ENCODE data around the gene SPSB4.

SPSB4 gene

DNA sequence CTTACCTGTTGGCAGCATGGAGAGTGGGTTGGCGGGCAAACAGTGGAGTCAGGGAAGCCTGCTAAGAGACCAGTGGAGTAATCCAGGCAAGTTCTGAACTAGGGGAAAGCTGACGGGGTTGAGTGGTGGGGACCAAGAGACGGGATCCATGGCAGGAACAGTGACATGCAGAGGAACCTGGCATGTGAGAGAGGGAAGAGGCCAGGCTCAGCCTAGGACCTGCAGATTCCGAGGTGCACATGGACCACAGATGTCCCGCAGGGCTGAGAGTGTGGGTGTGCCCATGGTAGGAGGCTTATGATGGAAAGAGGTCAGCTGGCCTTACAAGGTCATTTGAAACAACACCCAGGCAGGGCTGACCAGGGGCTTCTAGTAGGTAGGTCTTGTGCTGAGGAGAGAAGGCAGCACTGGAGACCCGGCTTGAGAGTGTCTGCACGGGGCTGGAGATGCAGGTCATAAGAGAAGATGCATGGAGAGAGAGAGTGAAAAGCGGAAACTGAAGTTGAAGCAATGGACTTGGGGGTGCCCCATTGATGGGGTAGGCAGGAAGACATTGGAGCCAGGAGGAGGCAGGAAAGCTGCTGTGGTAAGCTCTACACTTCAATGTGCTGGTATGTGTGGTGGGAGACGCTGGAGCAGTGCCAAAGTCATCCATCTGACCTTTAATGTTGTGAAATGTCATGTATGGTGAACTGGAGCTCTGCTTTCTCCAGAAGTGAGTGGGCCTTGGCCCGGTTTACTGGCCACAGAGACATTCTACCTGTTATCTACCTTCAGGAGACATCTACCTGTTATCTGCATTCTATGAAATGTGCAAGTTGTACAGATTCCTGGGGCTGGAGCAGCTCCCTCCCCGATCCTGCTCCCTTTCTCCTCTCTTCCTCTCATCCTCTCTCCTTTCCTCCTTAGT lies 4.6 kb downstream of the SPSB4 start:
- no peak for DNase-seq

DNA sequence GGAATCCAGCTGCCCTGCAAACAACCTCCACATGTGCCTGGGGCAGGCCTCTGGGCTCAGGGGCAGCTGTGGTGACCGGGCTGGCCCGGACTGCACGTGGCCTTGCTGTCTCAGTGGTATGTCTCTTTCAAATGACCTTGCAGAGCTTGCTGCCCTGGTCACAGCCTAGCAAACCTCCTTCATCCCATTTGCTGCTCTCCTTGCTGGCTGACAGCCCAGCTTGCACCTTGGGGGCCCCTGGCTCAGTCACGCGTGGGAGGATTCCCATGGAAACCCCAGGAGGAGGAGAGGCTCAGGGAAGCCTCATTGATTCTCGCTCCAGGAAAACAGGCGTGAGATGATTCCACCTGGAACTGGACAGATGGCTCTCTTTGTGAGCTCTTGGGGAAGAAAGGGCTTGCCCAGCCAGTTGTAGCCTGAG lies 5.6 kb downstream of the SPSB4 start:
- DNase-seq, result no peak

DNA sequence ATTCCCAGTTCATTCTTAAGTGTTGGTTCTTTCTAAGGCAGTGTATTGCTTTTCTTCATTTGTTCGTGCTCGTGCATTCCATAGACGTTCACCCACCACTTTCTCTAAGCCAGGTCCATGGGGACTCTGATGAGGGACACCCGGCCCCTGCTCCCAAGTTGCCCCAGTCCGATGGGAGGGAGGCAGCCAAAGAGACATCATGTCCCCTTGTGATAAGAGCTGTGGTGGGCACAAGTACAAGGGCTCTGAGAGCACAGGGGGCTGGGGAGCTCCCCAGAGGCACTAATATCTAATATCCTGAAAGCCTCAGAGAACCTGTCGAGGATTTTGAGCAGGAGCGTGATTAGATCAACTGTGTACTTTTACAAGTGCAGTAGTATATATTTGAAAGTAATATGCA lies 6.3 kb downstream of the SPSB4 start:
- no peak for DNase-seq

DNA sequence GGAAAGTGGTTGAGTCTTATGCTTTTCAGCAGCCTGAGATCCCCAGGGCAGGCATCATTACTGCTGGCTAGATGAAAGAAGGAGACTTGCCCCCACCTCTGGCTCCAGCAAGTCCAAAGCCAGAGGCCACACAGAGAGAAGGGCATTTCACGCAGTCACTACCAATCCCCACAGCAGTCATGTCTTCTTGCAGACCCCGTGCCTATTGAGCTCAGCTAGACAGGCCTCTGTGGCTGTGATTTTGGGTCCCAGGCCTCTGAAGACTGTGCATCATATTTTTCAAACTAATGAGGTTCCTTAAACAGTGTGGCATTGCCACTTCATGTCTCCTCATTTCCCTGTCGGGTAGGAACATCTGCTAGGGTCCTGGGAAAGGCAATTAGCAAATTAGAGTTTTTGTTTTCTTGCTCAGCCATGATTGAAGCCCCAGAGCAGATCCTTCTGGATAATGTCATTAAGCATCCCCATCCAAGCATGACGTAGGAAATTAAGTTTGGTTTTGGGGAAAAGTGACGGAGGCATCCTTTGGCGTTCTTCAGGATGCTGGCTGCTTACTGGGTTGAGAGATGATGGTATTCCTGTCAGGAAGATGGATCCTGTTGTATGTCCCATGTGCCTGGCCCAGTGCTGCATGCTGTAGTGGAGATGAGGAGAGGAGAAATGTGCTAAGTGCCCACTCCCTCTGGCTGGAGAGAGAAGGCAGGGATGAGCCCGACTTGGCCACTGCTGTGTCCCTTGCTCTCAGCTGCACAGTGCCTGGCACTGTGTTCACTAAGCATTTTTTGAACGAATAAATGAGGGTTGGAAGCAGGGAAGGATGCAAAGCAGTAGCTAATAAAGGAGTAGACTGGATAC lies 7.0 kb downstream of the SPSB4 start:
- DNase-seq, result no peak

DNA sequence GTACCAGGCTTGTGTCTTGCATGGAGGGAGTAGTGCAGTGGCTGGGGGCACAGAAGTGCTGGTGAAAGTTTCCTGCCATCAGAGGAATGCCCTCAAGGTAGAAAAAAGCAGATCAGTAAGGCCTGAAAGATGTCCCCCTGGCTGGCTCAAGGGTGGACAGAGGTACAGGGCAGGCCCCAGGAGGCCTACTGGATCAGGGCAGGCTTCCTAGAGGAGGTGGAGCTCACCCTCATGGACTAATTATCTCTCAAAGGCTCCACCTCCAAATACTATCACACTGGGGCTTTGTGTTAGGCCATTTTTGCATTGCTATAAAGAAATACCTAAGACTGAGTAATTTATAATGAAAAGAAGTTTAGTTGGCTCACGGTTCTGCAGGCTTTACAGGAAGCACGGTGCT lies 7.8 kb downstream of the SPSB4 start:
- DNase-seq, result no peak

DNA sequence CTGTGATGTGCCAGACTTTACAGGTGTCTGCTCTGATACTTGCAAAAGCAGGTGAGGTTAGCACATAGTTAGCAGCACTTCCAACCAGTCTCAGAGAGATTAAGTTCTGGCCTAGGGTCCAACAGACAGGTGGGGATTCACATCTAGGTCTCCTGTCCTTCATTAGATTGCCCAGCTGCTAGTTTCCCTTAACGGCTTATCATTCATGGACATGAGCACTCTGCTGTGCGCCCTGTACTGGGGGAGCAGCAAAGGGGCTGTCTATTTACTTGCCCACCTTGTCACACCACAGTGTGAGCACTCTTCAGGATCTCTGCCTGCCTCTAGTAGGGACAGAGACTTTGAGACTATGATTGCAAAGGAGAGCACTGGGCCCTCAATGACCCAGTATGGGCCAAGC lies 8.7 kb downstream of the SPSB4 start:
- DNase-seq, result no peak

DNA sequence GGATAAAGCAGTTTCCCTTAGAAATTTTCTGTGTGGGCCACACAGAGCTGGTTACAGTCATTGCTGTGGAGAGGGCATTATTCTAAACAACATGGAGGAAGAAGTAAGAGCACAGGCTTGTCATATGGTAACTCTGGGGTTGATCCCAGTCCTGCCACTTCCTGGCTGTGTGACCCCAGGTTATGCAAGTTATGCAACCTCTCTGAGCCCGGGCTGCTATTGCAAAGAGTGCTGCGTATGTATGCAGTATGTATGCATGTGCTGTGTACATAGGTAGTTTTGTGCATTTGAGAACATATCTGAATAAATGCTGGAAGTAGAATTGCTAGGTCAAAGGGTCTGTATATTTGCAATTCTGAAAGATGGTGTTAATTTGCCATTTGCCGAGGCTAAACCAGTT lies 9.2 kb downstream of the SPSB4 start:
- DNase-seq, result no peak

DNA sequence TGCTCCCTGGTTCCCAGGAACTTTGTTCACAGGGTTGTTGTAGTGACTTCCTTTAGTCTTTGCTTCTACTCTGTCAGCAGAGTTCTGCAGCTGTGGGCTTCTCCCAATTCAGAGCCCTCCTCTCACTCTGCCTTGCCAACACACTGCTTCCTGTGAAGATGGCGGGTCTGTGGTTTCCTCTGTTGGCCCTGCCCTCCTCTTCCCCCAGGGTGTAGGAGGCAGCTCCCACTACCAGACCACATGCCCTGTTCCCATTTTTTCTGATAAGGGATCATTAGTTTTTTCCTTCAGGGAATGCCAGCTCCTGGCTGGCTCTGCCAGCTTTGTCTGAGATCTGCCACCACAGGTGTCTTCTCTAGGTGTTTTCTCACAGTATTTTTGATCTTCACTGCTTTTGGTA lies 12.7 kb downstream of the SPSB4 start:
- DNase-seq, result peak; percentile 21

DNA sequence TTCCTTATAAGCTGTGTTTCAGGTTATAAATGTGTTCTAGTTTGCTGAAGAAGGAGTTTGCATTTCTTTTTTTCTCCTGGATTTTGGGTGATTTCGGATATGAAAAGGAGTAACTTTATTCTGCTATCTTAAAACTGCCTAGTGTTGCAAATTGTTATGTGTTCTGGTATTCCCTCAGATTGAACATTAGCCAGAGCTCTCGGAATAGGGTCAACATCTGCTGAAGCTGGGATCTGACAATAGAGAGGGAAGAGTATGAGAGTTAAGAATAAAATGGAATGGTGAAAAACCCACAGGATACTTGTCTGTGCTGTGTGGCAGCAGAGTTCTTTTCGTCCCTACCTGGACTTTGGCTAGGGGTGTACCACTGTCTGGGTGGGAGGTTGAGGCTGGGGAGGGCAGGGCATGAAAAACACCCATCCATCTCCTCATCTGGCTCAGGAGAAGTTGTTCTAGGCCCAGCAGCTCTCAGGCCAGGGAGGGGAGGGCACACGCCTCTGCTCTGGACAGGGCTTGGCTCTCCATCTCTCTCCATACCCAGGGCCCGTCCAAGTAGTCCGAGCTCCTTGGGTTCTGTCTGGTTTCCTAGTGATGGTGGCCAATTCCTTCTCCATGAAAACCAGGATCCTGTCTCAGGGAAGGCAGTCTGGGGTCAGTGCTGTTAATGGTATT lies 13.2 kb downstream of the SPSB4 start:
- no peak for DNase-seq

DNA sequence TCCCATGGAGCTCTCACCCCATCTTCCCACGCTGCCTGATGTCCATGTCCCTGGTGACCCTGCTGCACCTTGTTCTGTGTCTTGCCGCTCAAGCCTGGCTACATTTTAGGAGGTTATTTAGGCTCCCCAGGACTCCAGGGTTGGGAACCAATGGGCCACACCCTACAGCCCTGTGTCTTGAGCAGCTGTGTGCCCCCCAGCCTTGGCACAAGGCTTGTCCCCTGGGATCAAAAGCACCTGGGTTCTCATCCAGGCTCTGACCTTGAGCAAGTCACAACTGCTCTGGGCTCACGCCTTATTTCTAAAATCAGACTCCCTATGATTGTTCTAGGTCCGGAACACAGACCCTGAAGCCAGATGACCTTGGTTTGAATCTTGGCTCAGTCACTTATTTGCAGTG lies 14.1 kb downstream of the SPSB4 start:
- peak; percentile 24 for DNase-seq

DNA sequence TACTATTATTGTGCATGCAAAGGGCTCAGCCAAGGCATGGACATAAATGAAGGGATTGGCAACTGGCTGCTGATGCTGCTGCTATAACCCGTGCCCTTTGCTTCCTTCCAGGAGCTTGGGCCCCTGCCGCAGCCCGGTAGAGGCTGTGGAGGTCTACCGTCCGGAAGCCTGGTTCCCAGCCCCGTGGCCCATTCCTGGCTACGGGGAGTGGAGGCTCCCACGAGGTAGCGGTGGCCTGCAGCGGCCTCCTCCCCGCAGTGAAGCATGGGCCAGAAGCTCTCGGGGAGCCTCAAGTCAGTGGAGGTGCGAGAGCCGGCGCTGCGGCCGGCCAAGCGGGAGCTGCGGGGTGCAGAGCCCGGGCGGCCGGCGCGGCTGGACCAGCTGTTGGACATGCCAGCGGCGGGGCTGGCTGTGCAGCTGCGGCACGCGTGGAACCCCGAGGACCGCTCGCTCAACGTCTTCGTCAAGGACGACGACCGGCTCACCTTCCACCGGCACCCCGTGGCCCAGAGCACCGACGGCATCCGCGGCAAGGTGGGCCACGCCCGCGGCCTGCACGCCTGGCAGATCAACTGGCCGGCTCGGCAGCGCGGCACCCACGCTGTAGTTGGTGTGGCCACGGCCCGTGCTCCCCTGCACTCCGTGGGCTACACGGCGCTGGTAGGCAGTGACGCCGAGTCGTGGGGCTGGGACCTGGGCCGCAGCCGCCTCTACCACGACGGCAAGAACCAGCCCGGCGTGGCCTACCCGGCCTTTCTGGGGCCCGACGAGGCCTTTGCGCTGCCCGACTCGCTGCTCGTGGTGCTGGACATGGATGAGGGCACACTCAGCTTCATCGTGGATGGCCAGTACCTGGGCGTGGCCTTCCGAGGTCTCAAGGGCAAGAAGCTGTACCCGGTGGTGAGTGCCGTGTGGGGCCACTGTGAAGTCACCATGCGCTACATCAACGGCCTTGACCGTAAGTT lies 15.0 kb downstream of the SPSB4 start:
- peak; percentile 47 for DNase-seq

DNA sequence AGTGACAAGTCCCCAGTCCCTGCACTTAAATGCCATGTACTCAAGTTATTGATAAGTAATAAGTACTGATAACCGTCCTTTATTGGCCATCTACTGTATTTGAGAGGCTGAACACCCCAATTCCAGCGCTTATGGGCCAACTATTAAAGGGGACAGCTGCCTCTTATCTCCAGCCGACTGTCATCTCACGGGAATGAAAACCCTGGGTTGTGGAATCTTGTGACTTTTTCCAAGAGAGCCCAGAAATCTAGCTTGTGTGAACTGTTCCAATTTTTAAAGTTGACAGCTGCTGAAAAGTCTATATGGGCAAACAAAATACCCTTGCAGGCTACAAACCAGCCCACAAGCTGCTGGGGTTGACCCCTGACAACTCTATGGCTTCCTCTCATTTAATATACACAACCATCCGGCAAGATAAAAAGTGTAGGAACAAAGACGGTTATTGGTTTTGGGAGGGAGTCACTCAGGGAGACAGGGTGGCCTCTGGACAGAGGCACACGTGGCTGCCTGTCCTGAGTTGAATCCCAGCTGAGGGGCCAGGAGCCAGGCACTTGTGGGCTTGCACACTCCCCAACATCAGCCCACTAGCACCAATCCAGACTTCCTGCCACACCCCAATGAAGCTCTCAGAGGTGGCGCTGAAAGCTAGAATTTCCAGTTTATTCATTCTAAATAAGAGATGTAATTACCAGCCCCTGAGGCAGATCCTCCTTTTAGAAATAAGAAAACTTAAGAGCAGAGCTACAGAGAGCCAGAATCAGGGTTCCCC lies 16.2 kb downstream of the SPSB4 start:
- DNase-seq, result peak; percentile 21

DNA sequence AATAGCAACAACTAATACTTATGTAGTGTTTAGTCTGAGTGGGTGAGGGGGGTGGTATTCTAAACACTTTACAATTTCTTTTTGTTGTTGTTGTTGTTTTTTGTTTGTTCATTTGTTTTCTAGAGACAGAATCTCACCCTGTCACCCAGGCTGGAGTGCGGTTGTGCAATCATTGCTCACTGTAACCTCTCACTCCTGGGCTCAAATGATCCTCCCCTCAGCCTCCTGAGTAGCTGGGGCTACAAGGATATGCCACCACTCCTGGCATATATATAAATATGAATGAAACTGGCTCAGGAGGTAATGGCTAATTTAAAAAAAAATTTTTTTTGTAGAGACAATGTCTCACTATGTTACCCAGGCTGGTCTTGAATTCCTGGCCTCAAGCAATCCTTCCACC lies 19.1 kb downstream of the SPSB4 start:
- DNase-seq, result no peak

DNA sequence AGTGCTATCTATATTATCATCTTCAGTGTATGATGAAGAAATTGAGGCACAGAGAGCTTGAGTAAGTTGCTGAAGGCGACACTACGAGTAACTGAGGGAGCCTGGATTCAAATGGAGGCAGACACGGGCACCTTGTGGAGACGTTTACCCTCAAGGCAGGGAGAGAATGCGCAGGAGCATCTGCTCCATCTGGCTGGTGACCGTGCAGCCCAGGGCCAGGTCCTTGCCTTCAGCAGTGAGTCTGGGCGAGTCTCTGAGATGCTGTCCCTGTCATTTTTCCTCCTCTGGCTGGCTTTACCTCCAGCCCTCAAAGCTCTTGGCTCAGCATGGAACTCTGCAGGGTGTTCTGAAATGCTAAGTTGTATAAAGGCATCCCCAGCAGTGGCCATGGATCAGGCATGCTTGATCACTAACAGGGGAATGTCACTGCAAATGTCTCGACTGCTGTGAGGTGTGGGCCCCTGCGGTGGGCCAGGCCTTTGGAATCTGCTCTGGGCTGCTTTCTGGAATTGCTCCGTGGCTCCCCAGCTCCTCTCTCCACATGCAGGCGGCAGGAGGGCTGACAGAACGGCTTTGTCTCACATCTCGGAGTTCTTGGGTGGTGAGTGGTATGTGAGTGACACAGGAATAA lies 19.7 kb downstream of the SPSB4 start:
- no peak for DNase-seq

DNA sequence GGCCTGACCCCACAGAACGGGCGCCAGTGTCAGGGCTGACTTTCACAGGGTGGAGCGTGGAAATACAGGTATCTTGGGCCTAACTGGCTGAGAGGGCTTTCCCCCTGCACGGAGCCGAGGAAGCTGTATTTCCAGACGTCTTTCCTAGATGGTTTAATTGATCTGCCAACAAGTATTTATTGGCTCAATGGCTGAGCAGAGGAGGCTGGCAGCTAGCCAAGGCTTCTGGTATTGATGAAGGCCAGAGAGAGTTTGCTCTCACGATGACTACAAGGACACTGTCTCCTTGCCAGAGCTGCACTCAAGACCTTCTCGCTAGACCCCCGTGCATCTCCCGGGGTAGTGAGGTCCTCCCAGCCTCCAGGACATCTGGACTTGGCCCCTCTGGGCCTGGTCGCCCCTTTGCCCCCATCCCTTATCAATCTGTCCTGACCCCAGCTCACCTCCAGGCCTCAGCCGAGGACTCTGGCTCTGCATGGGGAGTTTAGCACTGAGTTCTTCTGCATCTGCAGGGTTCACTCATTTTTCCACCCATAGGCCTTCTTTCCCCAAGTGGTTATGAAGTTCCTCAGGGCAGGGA lies 20.6 kb downstream of the SPSB4 start:
- no peak for DNase-seq

DNA sequence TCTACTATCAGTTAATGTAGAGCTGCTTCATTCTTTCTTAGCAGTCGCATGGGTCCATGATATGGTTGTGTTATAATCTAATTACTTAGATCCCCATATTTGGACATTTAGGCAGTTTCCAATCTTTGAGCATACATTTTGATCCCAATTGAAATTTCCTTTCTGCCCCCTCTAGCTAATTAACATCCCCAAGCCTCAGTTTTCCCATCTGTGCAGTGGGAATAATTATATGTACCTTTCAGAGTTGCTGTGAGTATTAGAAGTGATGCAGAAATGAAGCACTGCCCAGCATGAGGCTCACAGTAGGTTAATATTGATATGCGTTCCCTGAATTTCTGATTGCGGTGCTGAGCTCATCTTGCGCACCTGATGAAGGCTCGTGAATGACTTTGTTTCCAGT lies 21.8 kb downstream of the SPSB4 start:
- DNase-seq, result no peak

DNA sequence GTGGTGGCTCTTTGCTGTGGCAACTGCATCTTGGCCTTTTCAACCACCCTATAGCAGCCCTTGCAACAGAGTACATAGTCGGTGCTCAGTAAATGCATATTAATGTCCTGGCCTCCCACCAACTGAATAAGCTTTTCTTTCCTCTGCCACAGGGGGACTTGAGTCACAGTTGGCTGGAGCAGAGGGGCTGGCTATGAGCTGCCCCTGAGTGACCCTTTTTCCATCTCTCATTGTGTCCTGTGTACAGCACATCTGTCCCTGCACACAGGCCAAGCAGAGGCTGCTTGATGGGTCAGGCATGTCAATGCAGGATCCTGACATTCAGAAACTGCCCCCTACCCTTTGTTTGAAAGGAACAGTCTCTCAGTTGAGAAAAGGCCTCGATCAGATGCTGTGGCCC lies 22.4 kb downstream of the SPSB4 start:
- DNase-seq, result peak; percentile 38

DNA sequence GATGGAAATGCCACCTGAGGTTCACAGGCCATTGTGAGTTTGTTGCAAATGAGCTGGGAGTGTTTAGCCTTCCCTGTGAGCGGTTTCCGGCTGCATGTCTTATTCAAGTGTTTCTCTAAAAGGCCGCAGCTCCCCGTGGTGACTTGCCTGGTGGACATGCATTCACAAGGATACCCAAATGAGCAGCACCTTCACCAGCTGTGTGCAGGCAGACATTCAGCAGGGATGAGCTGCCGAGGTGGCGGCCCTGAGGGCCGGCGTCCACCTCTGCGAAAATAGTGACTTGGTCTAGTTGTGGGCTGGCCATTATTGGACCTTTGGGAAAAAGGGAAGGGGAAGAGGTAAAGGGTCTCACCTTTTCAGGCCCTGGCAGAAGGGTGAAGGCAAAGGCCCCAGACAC lies 23.4 kb downstream of the SPSB4 start:
- DNase-seq, result peak; percentile 44

DNA sequence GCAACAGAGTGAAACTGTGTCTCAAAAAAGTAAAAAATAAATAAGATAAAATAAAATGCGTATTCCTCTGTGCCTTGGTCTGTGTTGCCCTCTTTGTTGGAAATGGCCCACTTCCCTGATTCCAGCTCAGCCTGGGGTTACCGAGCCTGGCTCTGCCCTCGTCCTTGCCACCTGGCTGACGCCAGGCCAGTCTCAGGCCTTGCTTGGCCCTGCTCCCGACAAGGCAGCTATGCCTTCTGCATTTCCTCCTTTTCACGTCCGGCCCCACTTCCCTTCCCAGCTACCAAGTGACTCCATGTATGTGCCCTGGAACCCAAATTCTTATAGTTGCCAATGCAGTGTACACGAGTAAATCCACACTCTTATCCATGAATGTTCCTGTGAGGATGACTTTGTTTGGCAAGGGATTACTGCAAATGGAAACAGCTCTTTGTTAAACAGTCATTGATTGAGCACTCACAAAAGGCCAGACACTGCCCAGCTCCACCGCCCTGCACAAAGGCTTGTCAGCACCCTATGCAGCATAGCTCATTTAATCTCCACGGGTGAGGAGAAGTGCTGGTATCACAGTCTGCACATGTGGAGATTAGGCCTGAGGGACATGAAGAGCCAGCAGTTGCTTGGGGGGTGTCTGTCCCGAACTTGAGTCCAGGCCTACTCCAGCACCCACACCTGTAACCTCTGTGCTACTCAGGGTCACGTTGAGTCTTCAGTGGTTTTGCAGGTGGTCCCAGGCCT lies 25.1 kb downstream of the SPSB4 start:
- DNase-seq, result peak; percentile 36

Data from activated effector memory CD4-positive, alpha-beta T cell treated with anti-CD3 and anti-CD28 coated beads, Interleukin-2, amount 50 U/mL, for 16 hours (primary cell).